Forelimb muscle (tissue), 1 donor: ENCODE measurements around the gene MYL6. TPM values are rescaled to one million over a fixed set of nuclear protein-coding genes. Genes with fewer than 3 reads are reported as not detected.
"Not testable (repeated sequence)": the region's sequence is repeated elsewhere in the genome, so short reads cannot be mapped to it uniquely, and the experiment has no call there.

Experiments used
- DNase-seq: peaks from one replicate; pipeline ENCODE4 v3.0.0-alpha.2; 2013; ENCODE audit warnings: low read depth
- polyA plus RNA-seq: library from polyadenylated mRNA; unstranded; fragments of 120-200 nt; gene quantifications from one replicate; pipeline ENCODE4 v1.2.1, GENCODE V29; 2013; ENCODE audit not compliant: insufficient read length

The MYL6 gene
- polyA plus RNA-seq, 1 donor = 1,230 TPM

DNA sequence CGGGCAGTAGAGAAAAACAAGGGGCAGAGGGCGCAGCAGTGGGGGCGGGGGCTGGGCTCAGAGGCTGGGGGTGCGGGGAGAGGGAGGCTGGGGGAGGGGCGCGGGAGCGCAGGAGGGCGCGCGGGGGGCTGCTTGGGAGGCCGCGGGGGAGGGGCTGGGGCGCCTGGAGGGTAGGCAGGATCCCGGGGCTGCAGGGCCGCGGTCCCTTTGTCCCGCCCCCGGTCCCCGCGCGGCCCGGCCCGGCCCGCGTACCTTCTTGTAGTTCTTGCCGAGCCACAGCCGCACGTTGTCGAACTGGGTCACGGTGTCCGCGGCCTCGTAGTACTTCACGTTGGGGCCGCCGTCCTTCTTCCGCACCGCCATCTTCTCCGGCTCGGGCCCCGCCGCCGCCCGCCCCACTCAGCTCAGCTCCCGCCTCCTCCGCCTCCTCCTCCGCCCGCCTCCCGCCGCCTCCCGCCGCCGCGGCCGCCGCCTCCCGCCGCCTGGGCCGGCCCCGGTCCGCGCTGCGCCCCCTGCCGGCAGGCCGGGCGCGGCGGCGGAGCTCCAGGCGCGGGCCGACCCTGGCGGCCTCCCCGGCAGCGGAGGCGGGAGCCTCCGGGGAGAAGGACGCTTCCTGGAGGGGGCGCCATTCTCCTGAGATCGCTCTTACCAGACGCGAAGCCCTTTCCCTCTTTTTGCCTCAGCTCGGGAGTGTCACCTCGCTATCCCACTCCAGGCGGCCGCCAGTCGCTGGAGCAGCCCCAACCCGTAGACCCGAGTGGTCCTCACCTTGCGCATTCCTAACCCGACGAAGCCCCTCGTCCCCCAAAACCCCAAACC is 31.1 kb downstream of the MYL6 start, which contains the start of gene SMARCC2:
Gene SMARCC2 (minus strand): TSS at position 385 of the 819 bp plus-strand sequence. CDS start 22 bp downstream, at position 363.
- peak; percentile 76 for DNase-seq

DNA sequence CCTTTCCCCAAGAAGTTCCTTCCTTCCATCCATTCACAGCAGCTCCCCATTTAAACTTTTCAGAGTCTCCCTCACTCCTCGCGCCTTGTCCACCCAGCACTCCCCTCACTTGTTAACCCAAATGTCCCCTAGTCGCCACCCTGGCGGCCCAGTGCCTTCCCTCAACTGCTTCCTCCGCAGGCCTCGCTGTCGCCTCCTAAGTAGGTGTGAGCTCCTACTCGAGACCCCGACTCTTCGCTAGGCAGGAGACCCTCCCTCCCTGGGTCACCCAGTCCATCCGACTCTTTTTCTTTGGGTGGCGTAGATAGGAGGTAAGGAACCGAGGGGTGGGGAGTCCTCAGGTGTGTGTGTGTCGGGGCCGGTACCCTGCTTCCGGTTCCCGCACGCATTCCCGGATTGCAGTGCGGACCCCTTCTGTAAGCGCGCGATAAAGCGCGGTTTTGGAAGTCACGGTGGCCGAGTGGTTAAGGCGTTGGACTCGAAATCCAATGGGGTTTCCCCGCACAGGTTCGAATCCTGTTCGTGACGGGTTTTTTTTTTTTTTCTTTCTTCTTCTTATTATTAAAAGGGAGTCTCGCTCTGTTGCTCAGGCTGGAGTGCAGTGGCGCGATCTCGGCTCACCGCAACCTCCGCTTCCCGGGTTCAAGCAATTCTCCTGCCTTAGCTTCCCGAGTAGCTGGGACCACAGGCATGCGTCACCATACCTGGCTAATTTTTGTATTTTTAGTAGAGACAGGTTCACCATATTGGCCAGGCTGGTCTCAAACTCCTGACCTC is 31.9 kb downstream of the MYL6 start:
- peak; percentile 72 for DNase-seq

DNA sequence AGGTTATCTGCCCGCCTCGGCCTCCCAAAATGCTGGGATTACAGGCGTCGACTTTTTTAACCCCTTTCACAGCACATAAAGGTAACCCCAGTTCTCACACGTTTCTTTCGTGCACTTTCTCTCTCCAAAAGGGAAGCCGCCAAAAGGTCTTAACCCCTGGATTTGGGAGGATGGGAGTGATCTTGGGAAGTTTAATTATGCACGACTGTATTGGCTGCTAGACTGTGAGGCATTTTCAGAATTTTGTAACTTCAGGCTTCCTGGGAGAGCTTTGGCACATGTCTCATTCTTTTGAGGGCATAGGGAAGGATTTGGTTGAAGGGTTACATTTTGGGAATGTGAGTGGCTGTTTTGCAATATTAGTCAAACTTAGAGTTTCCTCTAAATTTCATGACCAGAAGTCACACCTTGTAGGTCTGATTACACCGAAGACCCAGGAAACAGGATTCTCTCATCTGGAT is 32.6 kb downstream of the MYL6 start:
- DNase-seq = no peak

DNA sequence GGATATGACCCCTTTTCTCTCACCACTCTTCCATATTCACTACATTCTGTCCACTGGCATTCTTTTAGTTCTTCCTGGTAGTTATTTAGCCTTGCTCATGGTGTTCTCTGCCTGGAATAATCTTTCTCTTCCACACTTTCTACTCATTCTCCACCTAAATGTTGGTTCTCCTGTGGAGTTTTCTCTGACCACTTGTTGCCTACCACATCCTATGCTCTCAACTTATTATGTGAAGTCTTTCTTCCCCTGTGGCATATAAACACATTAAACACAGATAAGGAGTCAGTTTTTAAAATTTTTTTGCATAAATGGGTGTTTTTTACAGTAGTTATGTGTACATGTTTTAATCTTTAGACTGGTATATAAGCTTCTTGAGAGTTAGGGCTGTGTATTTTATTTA is 34.4 kb downstream of the MYL6 start:
- no peak for DNase-seq

DNA sequence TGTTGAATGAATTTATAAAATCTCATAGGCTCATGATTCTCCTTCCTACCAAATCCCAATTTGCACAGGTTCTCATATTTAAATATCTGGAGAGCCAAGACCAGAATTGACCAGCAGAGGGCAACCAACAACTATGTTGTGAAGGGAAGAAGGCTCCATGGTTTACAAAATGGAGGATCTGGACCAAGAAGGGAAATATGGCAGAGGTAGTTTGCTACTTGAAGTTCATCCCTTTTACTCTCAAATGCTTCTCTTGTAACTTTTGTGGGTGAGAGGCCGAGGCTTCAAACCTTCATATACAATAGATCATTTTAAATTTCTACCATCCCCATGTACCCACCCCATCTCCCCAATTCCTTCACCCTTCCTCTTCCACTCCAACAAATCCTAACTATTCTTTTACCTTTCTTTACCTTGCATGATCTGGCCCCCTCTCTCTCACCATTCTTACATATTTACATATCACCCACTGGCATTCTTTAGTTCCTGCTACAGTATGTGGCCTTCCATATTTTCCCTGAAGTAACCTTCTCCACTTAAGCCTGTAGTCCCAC is 34.9 kb downstream of the MYL6 start:
- DNase-seq = peak; percentile 60

DNA sequence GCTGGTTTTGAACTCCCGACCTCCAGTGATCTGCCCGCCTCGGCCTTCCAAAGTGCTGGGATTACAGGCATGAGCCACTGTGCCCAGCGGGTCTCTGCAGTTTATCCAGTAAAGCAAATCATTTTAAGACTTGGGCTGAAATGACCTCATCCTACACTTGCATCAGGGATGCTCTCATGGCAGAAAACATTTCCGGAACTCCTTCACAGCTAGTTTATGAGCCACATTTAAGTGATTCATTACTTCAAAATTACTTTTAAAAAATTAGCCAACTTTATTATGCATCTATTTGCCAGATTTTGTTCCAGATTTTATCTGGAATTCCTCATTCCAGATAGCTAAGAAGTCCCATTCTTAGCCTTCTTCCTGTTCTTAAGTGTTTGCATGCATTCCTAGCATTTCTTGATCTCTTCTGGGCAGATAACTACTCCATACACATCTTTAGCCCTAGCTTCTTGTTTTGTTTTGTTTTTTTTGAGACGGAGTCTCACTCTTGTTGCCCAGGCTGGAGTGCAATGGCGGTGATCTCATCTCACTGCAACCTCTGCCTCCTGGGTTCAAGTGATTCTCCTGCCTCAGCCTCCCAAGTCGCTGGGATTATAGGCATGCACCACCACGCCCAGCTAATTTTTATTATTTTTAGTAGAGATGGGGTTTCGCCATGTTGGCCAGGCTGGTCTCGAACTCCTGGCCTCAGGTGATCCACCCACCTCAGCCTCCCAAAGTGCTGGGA is 38.8 kb downstream of the MYL6 start:
- DNase-seq = not testable (repeated sequence)

DNA sequence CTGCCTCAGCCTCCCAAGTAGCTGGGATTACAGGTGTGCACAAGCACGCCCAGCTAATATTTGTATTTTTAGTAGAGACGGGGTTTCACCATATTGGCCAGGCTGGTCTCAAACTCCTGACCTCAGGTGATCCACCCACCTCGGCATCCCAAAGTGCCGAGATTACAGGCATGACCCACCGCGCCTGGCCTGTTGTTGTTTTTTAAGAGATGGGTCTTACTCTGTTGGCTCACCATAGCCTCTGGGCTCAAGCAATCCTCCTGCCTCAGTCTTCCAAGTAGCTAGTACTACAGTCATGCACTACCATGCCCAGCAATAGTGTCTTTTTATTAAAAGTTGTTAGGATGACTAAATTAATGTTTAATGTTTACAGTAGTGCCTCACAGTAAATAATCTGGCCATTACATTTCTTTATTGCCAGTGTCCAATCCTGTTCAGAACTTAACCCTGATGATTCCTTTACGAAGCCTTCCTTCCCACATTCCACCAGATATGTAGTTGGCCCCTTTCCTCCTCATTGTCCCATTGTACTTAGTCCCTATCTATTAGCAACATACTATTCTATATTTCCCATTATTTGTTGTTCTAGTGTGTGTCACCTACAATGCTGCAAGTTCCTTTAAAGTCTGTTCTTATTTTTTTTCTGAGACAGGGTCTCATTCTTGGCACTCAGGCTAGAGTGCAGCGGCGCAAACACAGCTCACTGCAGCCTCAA is 39.9 kb downstream of the MYL6 start:
- DNase-seq = no peak

DNA sequence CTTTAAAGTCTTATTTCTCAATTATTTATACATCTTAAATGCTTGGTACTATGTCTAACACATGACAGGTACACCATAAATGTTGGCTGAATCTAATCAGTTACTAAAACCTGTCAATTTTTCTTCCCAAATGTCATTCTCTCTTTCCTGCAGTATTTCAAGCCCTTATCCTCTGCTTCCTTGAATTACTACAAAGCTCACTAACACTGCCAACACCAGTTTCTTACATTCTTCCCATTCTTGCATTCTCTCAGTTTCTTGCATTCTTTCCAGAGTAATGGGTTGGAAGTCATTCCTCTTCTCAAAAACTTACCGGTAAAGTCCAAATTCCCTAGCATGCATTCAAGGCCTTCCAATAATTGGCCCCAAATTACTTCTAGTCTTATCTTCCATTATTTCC is 40.7 kb downstream of the MYL6 start:
- DNase-seq = no peak

DNA sequence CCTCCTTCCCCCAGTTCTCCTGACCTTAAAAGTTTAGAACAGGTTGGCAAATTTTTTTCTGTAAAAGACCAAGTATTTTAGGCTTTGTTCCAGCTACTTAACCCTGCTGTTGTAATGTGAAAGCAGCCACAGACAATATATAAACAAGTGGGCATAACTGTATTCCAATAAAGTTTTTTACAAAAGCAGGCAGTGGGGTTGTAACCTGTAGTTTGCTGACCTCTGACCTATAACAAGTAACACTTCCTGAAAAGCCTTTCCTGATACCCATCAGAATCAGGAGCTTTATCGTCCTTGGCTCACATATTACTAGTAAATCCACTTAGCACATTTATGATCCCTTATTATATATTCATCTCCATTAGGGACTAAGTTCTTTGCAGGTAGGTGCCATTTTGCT is 44.2 kb downstream of the MYL6 start:
- DNase-seq = no peak

DNA sequence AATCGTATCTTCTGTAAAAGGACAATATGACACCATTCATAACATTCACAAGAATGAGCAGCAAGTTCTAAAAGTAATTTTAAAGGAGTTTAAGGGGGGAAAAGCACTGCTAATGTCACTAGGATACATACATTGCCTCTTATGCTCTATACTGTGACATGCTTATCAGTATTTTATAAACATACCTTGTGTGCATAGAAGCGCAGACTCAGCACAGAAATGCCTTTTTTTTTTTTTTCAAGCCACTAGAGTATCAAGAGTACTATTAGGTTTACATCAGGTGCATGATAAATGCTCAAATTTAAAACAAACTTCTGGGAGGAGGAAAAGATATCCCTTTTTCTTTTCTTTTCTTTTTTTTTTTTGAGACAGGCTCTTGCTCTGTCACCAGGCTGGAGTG is 44.7 kb downstream of the MYL6 start:
- no peak for DNase-seq

DNA sequence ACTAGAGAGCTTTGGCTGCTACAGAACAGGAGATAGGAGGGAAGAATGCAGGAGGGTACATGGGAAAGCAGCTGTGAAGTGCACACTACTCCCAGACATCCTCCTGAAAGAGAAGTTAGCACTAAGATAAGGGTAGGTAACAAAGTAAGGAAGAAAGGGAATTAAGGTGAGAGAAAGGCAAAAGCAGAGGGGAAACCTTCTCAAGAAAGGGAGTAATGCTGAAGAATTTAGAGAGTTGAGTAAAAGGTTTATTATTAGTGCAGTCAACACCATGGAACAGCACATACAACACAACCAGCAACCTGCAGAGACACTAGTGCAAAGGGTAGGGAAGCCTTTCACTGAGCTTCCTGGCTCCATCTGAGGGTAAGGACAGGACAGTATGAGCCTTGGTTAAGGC is 46.1 kb downstream of the MYL6 start:
- DNase-seq = no peak

DNA sequence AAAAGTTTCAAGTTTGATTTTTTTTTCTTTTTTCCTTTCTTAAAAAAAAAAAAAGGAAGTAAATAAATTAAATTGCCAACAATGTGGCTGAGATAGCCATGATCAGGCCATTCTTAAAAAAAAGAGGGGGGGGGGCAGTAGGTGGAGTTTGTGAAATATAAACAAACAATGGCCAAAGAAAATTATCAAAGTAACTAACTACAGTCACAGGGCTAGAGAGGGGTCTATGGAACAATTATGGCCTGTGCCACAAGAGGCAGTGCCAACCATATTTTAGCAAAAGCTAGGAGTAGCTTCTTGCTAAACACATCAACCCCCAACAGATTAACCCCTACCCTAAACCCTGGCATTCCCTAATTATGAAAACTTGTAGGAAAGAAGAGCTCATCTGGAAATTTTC is 47.3 kb downstream of the MYL6 start:
- no peak for DNase-seq

DNA sequence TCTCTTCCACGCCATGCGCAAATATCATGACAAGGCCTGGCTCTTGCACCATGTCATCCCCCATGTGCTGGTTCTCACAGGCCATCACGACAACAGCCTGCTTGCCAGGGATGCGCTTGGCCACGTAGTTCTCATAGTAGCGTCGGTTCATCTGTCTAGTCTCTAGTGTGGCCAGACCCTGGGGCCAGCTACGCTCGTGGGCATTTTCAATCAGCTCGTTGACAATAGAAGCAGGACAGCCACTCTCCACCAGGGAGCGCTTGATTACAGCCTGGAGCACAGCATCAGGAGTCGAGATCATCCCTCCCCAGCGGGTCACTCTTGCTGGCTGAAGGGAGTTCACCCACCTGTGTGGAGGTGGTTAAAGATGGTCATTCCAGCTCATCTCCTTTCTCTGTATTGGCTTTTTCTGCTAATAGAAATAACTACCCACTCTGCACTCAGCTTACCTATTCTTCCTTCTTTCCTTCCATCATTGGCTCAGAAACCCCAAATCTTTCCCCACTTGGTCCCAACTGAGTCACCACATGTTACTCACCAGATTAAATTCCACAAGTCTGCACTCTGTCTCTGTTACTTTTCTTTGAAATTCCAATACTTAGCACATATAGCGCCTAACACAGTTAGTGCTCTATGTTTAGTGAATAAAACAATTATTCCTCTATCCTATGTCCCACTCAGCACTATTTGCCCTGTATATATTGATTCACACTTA is 48.5 kb downstream of the MYL6 start:
- DNase-seq = no peak

DNA sequence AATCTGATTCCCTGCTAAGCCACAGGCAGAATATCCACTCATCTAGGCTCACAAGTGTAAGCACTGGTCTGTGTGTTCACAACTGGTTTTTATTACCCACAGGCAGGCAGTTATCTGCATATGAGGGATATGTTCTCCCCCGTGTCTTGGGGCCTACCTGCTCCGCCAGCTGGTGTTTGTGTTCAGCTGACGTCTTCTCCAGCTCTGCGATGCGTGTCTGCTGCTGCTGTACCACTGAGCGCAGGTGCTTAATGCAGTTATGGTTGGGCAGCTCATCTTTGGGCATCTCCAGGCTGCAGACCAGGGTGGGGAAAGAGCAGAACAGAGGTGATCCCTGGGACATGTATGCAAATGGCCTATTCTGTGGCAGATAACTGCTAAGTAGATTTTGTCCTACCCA is 49.8 kb downstream of the MYL6 start:
- no peak for DNase-seq

Other genes starting within 250 kb of the MYL6 start
- 17.9 TPM for gene PYM1, start 230.5 kb upstream of the MYL6 start, polyA plus RNA-seq
- 15.0 TPM for gene DGKA, start 227.2 kb upstream of the MYL6 start, polyA plus RNA-seq
- 1.1 TPM for gene PMEL, start 192.3 kb upstream of the MYL6 start, polyA plus RNA-seq
- 23.4 TPM for gene CDK2, start 191.5 kb upstream of the MYL6 start, polyA plus RNA-seq
- gene RAB5B, start 184.3 kb upstream of the MYL6 start, polyA plus RNA-seq = 129 TPM
- 16.1 TPM for gene SUOX, start 161.1 kb upstream of the MYL6 start, polyA plus RNA-seq
- 9.4 TPM for gene IKZF4, start 137.3 kb upstream of the MYL6 start, polyA plus RNA-seq
- 69.7 TPM for gene RPS26, start 116.4 kb upstream of the MYL6 start, polyA plus RNA-seq
- gene ERBB3, start 78.2 kb upstream of the MYL6 start, polyA plus RNA-seq = 187 TPM
- 111 TPM for gene PA2G4, start 53.8 kb upstream of the MYL6 start, polyA plus RNA-seq
- gene RPL41, start 41.7 kb upstream of the MYL6 start, polyA plus RNA-seq = 5,976 TPM
- gene ZC3H10, start 40.1 kb upstream of the MYL6 start, polyA plus RNA-seq = 3.6 TPM
- 71.4 TPM for gene ESYT1, start 30.1 kb upstream of the MYL6 start, polyA plus RNA-seq
- 905 TPM for gene MYL6B, start 5.8 kb upstream of the MYL6 start, polyA plus RNA-seq
- gene SMARCC2, start 31.1 kb downstream of the MYL6 start, polyA plus RNA-seq = 53.8 TPM
- 42.7 TPM for gene RNF41, start 63.6 kb downstream of the MYL6 start, polyA plus RNA-seq
- gene NABP2, start 66.0 kb downstream of the MYL6 start, polyA plus RNA-seq = 16.8 TPM
- gene SLC39A5, start 71.7 kb downstream of the MYL6 start, polyA plus RNA-seq = 0.56 TPM
- 17.3 TPM for gene ANKRD52, start 100.0 kb downstream of the MYL6 start, polyA plus RNA-seq
- 28.6 TPM for gene COQ10A, start 108.6 kb downstream of the MYL6 start, polyA plus RNA-seq
- 228 TPM for gene CS, start 142.0 kb downstream of the MYL6 start, polyA plus RNA-seq
- 58.3 TPM for gene CNPY2, start 157.6 kb downstream of the MYL6 start, polyA plus RNA-seq
- 45.1 TPM for gene PAN2, start 175.6 kb downstream of the MYL6 start, polyA plus RNA-seq
- 0.34 TPM for gene IL23A, start 180.5 kb downstream of the MYL6 start, polyA plus RNA-seq
- gene STAT2, start 201.7 kb downstream of the MYL6 start, polyA plus RNA-seq = 61.9 TPM
- not detected for gene APOF, start 204.5 kb downstream of the MYL6 start, polyA plus RNA-seq